ENCODE measurements around the gene EMX1.

EMX1 gene

DNA sequence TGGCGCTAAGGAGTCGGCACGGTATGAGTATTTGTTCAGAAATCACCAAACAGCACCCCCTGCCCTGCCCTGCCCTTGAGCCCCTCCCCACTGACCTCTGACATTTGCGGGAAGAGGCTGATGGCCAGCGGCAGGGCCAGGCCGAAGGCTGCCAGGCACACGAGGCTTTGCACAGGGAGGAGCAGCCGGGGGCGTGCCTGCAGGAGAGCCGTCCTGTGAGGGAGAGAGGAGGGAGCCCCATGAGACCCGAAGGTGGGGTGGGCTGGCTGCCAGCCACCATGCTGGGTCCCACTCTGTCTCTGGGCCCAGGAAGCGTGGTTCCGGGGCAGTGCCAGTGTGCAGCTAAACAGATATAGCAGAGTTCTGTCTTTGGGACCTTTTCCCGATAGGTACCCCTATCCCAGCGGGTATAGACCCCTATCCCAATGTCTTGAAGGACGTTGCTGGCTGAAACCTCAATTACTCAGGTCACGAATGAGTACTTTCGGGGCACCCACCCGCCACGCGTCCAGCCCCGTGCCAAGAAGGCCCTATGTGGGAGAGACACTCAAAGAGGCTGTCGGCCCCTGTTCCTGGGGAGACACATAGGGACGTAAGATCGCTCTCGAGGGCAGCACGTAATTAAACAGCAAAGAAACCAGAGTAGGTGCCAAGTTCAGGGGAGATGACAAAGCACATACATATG, 43.9 kb downstream of the EMX1 start:
- no peak for DNase-seq

DNA sequence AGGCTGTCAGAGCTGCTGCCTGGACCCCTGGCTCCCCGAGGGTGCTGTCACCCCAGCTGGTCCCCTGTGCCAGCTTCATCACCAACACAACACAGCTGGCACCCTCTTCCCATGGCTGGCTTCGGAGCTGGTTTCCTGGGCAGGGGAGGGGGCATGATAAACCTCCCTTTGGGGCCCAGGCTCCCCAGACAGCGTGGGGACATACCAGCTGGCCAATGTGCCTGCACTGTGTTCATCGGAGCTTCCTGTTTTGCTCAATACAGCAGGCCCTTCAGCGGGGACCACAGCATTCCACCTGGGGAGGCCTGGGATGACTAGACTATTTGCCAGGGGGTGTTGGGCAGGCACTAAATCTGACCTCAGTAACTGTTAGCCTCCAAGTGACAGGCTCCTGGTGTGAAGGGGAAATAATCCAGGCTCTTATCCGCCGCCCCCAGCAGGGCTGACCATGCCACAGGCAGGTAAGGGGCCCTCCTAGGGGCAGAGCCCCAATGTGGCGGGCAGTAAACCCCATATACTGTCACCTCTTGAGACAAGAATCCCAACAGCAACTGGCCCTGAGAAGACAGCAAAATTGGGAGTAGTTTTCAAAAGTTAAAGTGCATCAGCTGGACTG, 44.6 kb downstream of the EMX1 start:
- no peak for DNase-seq

DNA sequence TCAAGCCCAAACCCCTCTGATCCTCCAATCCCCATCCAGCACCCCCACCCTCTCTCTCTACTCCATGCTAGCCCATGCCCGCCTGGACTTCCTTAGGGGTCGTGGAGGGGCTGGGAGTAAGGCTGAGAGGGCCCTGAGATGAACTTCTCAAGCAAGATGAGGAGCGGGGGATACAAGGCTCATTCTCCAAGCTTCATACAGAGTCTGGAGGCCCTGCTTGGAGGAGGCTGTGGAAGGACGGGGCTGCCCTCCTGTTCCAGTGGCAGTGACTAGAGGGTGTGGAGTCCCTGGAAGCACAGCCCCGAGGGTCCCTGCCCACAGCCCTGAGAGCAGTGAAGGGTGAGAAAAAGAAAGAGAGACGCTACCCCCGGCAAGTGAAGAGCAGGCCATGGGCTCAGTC, 45.6 kb downstream of the EMX1 start:
- DNase-seq: no peak

GRCh38 chr2:72963423-72964145, 46.3 kb downstream of the EMX1 start:
- no peak for DNase-seq

- no peak for DNase-seq
These were observed 46.8 kb downstream of the EMX1 start for GRCh38 chr2:72964146-72964525.

- no peak for DNase-seq
These were observed 47.7 kb downstream of the EMX1 start for GRCh38 chr2:72965016-72965415.

DNA sequence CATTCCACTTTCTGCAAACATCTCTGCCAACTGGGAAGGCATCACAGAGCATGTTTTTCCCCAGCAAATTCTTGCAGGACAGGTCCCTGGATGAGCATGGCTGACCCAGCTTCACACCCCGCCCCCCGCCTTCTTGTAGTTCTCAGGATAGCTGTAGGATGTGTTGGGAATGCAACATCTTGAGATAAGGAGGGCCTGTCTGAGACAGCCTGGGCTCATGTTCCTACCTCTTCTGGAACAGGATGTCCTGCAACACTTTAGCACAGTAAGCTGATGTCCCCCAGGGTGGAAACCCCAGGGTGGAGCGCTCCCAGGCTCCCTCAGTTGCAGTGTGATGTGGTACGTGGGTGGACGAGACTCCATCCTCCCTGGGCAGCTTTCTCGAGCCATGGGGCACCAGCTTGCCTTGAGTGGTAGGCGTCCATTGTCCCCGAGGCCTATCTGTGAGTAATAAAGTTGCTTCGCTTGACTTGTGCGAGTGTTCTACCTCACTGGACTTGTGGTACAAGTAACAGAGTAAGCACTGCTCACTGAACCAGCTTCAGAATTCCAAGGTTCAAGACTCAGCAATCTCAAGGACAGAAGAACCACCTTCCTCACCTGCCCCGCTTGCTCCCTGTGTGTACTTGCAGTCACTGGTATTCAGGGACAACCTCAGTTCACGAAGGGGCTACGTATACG, 48.6 kb downstream of the EMX1 start:
- DNase-seq: no peak

DNA sequence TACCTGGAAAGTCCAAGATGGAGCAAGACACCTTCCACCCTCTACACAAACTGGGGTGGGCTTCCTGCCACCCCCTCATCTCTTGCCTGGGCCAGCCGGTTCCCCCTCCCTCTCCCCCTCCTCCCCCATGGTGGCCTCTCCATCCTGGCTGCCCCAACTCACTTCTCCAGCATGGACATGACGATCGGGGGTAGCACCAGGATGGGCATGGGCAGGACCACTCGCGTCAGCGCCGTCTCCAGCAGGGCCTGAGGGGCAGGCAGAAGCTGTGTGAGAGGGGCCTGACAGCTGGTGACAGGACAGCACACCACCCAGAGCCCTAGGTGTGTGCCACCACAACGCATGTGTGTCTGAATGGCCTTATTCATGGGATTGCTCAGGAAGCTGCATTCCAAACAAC, 51.0 kb downstream of the EMX1 start:
- DNase-seq: no peak

GRCh38 chr2:72969706-72970105, 52.4 kb downstream of the EMX1 start:
- DNase-seq: no peak

DNA sequence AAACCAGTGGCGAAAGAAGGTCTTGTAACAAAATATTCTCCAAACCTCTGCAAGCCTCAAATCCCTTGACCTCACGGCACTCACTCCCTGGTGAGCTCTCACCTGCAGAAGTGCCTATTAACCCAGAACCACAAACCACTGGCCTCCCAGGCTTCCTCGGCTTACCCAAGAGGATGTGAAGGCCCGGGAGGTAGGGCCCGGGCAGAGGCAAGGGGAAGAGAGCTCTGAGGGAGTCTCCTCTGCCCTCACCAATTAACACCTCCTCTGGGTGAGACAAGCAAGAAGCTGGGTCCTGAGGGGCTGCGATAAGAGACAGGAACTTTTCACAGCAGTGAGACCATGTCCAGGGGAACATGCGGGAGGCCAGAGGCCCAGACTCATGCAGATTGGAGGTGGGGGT, 53.7 kb downstream of the EMX1 start:
- DNase-seq: no peak

DNA sequence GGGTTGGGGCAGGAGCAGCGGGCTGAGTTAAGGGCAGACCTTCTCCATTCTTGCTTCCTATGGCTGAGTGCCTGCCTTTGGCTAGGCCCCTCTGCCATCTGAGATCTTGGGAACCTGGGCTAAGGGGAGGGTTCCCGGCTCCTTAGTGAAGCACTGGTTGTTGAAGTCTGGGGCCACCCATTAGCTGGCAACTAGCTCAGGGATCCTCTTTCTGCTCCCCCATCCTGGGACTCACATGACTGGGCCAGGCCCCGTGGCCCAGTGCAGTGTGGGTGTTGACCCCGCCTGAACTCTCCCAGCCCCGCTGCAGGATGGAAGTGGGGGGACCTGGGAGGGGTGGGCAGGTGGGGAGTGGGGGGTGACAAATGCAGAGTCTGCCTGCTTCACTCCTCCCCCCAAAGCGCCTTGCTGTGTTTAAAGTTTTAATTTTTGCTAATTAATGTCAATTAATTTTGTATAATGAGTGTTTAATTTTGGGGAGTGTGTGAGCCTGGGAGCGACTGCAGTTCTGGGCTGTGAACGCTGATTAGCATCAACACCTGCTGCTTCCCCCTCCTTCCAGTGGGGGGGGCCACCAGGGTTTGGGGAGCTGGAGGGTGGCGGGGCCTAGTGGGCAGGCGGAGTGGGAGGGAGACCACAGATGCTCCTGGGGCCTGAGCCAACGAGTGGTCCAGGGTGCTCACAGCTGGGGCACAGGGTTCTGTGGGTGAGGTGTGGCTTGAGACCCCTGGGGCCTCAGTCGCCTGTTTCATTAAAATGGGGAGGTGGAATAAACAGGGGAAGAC, 55.2 kb downstream of the EMX1 start:
- no peak for DNase-seq

DNA sequence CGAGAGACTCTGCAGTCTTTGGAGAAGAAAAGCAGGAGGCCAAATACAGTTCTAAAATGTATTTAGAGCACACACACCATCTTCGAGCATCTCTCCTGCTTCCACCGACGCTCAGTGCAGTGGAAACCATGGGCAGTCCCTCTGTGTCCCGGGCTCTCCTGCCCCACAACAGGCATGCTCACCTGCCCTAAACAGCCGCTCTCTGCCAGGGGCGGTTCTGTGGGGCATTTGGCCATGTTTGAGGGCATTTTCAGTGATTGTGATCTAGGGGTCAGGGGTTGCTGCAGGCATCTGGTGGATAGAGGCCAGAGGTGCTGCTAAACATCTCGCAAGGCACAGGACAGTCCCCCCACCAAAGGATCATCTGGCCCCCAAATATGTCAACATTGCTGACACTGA, 55.8 kb downstream of the EMX1 start:
- DNase-seq: no peak

GRCh38 chr2:72973566-72974435, 56.5 kb downstream of the EMX1 start:
- DNase-seq: no peak

- no peak for DNase-seq
These were observed 57.1 kb downstream of the EMX1 start for GRCh38 chr2:72974436-72974754.

DNA sequence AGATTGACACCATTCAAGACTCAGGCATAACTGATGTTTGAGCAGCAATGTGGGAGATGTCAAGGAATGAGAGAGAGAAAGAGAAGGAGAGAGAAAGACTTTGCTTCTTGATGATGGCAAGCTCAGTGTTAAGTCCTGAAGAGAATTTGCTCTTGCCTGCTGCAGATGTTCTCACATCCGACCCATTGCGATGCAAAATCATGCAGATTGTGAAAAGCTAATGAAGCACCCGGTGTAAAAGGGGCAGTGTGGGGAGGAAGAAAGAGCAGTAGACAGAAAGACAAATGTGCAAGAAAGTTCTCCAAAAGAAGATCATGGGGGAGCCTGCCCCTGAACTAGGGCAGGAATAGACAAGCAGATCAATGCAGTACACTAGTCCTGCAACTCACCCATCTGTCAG, 57.7 kb downstream of the EMX1 start:
- DNase-seq: no peak

DNA sequence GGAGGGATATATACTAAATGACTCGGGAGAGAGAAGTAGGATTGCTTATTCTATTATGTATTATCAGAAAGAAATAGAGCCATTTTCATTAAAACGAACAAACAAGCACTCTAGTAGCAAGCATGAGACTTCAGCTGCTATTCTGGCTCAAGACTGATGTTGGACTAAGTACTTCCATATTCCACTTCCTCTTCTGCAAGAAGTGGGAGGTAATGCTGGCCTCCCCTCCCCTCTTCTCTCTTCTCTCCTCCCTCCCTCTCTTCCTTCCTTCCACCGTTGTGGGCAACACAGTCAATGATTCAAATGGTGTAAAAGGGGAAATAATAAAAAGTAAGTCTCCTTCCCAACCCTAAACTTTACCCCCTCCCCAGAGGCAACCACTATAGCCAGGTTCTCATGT, 62.6 kb downstream of the EMX1 start:
- no peak for DNase-seq

GRCh38 chr2:72980535-72981217, 63.4 kb downstream of the EMX1 start:
- no peak for DNase-seq

DNA sequence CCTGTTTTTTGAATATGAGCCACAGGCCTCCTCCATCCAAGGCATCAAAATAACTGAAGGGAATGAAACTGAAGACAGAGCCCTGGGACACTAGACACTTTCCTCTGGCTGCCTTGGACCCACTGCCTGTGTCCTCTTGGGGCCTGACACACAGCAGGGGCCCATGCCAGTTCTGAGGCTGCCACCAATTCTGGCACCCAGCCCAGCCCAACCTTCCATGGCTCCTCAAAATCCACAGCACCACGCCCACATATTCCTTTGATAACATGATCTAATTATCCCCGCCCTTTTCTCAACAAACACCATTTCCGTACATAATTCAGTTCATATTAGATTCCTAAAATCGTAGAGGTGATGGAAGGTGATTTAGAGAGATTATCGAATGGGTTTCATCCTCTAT, 64.2 kb downstream of the EMX1 start:
- no peak for DNase-seq

DNA sequence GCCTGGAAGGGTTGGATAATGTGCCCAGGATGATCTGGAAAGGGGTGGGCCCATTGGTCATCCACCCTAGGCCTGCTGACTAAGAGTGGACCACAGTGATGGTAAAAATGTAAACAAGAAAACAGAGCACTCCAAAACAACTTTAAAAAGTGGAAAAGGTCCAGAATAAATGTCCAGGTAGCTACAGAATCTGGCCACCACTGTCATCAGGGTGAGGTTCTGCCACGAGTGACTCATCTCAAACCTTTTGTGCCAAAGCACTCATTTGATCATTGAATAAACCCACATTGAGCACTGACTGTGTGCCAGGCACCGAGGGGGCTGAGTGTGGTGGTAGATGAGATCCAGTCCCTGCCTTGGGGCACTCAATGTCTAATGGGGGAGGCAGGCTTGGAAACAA, 64.9 kb downstream of the EMX1 start:
- no peak for DNase-seq

DNA sequence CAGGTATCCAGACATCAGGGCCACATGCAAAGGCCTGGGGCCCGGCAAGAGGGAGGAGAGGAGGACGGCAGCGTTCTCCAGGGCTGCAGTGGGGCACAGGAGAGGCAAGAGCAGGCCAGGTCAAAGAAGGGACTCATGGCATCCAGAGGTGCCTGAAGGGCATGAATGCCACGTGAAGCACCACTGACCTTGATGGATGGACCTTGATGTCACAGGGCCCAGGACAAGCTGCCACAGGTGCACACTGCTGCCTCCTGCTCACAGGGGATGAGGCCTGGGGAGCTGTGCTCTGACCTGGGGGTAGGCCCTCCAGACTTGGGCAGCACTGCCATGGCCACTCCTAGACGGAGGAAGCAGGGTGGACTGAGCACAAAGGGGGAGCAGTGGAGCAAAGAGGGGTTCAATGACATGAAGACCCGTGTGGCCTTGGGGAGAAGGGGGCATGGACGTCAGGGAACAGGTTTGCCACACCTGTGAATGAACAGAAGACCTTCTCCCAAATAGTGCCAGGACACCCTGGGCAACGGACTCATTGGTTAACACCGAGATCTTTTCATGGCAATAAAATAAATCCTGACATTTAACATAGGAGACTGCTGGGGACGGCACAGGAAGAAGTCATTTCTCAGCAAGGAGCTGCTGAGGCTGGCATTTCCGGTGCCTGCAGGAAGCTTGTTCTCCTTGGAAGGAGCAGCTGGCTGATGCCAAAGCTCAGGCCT, 65.6 kb downstream of the EMX1 start:
- no peak for DNase-seq
